NCI-H460 (cell line): Measurements from ENCODE around the gene TNS4. TPM values are rescaled to one million over a fixed set of nuclear protein-coding genes. Genes with fewer than 3 reads are reported as not detected.

Experiments used
- DNase-seq: peaks from one replicate; pipeline ENCODE4 v3.0.0-alpha.2; 2016; ENCODE audit warnings: low read depth; ENCODE audit errors: extremely low read depth
- total RNA-seq: library from RNA; depleted of rRNA; stranded (reverse); fragments of >200 nt; shearing (Covaris generic); gene quantifications from 2 replicates; pipeline ENCODE4 v1.2.3, GENCODE V29; 2014

The TNS4 gene
- total RNA-seq, 1 experiment from 2014 or later: 0.10 TPM

GRCh38 chr17:40460604-40460967, 40.8 kb downstream of the TNS4 start:
- no peak for DNase-seq

- DNase-seq: no peak
Measured at GRCh38 chr17:40459636-40460603, 41.5 kb downstream of the TNS4 start.

- no peak for DNase-seq
Measured at GRCh38 chr17:40458851-40459482, 42.5 kb downstream of the TNS4 start.

- DNase-seq: no peak
Measured at GRCh38 chr17:40457964-40458791, 43.2 kb downstream of the TNS4 start.

- DNase-seq: no peak
Measured at GRCh38 chr17:40457369-40457768, 44.1 kb downstream of the TNS4 start.

- DNase-seq: no peak
Measured at GRCh38 chr17:40456396-40456951, 44.9 kb downstream of the TNS4 start.

GRCh38 chr17:40454613-40454995, 46.8 kb downstream of the TNS4 start:
- no peak for DNase-seq

GRCh38 chr17:40453881-40454612, 47.4 kb downstream of the TNS4 start:
- no peak for DNase-seq

- DNase-seq: no peak
Measured at GRCh38 chr17:40452921-40453378, 48.5 kb downstream of the TNS4 start.

GRCh38 chr17:40452216-40452787, 49.1 kb downstream of the TNS4 start:
- no peak for DNase-seq

- no peak for DNase-seq
Measured at GRCh38 chr17:40451420-40451819, 50.0 kb downstream of the TNS4 start.

- peak; percentile 37 for DNase-seq
Measured at GRCh38 chr17:40450175-40450574, 51.2 kb downstream of the TNS4 start.

- no peak for DNase-seq
Measured at GRCh38 chr17:40448639-40449261, 52.7 kb downstream of the TNS4 start.

- no peak for DNase-seq
Measured at GRCh38 chr17:40448213-40448638, 53.2 kb downstream of the TNS4 start.

GRCh38 chr17:40447806-40448205, 53.6 kb downstream of the TNS4 start:
- DNase-seq: no peak

GRCh38 chr17:40447148-40447644, 54.2 kb downstream of the TNS4 start:
- DNase-seq: no peak

GRCh38 chr17:40445751-40446468, 55.5 kb downstream of the TNS4 start:
- no peak for DNase-seq
